Measurements from ENCODE around the gene CBX4. TPM values are rescaled to one million over a fixed set of nuclear protein-coding genes. Genes with fewer than 3 reads are reported as not detected.

The CBX4 gene
- total and polyA plus RNA-seq, 2 of the 4 experiments (the other 2 are of a cell fraction) = 3.2 to 9.4 TPM

DNA sequence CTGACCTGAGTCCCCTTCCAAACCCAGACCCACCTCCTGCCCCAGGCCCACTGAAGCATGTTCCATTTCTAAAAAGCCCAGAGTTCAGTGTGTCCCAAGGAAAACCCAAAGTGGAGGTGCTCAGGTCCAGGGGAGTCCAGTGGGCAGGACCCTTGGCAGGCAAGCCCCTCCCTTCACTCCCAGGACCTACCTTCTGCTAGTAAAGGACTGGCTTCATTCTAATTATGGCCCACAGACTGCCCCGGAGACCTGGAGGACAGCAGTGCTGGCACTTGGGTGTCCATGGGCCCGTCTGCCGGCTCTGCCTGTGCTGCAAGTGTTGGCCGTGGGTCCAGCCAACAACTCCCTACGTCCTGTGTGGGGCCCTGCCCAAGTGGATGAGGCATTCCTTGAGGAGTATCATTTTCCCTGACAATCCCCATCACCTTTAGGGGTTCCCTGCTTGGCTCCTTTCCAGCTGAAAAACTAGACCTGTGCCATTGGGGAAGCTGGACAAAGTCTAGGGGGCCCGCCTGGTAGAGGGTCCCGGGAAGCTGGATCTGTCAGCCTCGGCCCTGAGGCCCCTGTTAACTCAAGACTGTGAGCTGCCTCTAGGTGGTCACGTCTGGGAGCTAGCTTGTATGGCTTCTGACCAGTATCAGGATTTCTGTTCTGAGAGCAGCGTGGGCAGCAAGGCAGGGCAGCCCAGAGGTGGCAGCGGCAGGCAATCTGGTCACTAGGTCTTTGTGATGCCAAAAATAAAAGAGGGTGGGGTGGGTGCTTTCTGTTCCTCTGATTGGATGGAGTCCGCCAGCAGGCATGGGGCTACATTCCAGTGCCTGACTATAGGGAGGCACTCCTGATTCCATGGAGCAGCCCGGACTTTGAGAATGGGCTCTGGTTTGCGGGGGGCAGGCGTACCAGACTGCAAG lies 53.1 kb downstream of the CBX4 start:
- no peak overlapping the region for H4K91ac ChIP-seq (ENCODE audit: insufficient read depth, low read depth, low read length)
- H4K20me1 ChIP-seq (ENCODE audit: insufficient read depth, low read length) = 0 out of 2 replicates have a peak, but pooled peaks cover 5% of the 10 kb centered on the region
- H2AK5ac ChIP-seq (ENCODE audit: low read depth, low read length) = no peak overlapping the region
- ChIA-PET POLR2A (ENCODE audit: unreplicated experiment) (no interaction called here), CTCF (no interaction called here)
- H3K56ac ChIP-seq (ENCODE audit: extremely low read depth, insufficient read depth, low read length) = no peak overlapping the region
- no TSS peak for BruUV-seq (replicated peaks)
- no peak overlapping the region for H3K4ac ChIP-seq (ENCODE audit: low read depth, low read length)
- ATAC-seq (ENCODE audit: low read depth) (no peak), DNase-seq (no peak)
- H4K8ac ChIP-seq (ENCODE audit: low read depth in 2 of 2, low read length in 2 of 2) = no peak overlapping the region
- no peaks in the 10 kb centered on the region for H3K9me3 ChIP-seq (ENCODE audit: control insufficient read depth, insufficient read depth, low read length)
- no peak overlapping the region for H2BK5ac ChIP-seq (ENCODE audit: low read depth, low read length, poor library complexity, severe bottlenecking)
- H3K27ac ChIP-seq (ENCODE audit: insufficient read depth, low read length) = no peak overlapping the region
- no peak overlapping the region for H3K14ac ChIP-seq (replicated peaks; ENCODE audit: low read depth, low read length)
- H3K79me1 ChIP-seq (ENCODE audit: low read depth in 1 of 2, low read length in 2 of 2) = no peaks in the 10 kb centered on the region
- H3K4me1 ChIP-seq (ENCODE audit: control insufficient read depth, insufficient read depth, low read length) = no peaks in the 10 kb centered on the region; the same call in 1 of the 2 replicates
- H2BK20ac ChIP-seq (ENCODE audit: low read depth, low read length) = no peak overlapping the region
- dilution Hi-C loops (cut with HindIII; ENCODE audit: low sequenced_read_pairs, unreplicated experiment) = no loop called here
- 84% methylated on average over 5 of the region's 15 CpGs; no CpG with 5 or more reads in 1 of the 2 experiments for WGBS, 2 experiments (ENCODE audit: extremely low coverage in 2 of 2, insufficient read length in 1 of 2)
- H4K5ac ChIP-seq (ENCODE audit: low read depth, low read length) = no peak overlapping the region
- in situ Hi-C loops (cut with MboI; ENCODE audit: low sequenced_read_pairs) = loop anchor here (10.0 kb wide), 1 partner anchor 129 kb away; no protein-coding TSS in a partner anchor
- intact Hi-C loops (cut with micrococcal nuclease) = no loop called here
- no peak overlapping the region for H2AK9ac ChIP-seq (replicated peaks; ENCODE audit: low read depth, low read length, poor library complexity)
- H3K27me3 ChIP-seq (ENCODE audit: control insufficient read depth, insufficient read depth, low read length) = peaks cover 30% of the 10 kb centered on the region
- TF ChIP-seq MXI1 (IDR thresholded peaks at IDR 0.05; ENCODE audit: borderline replicate concordance, low read depth, low read length) = no peak
- TF ChIP-seq, protein P1, sequence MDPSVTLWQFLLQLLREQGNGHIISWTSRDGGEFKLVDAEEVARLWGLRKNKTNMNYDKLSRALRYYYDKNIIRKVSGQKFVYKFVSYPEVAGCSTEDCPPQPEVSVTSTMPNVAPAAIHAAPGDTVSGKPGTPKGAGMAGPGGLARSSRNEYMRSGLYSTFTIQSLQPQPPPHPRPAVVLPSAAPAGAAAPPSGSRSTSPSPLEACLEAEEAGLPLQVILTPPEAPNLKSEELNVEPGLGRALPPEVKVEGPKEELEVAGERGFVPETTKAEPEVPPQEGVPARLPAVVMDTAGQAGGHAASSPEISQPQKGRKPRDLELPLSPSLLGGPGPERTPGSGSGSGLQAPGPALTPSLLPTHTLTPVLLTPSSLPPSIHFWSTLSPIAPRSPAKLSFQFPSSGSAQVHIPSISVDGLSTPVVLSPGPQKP (IDR thresholded peaks at IDR 0.05; ENCODE audit: borderline replicate concordance, low read depth, low read length) = no peak
- no peak for TF ChIP-seq BHLHE40 (IDR thresholded peaks at IDR 0.05; ENCODE audit: low read depth, low read length)
- TF ChIP-seq, protein P2, sequence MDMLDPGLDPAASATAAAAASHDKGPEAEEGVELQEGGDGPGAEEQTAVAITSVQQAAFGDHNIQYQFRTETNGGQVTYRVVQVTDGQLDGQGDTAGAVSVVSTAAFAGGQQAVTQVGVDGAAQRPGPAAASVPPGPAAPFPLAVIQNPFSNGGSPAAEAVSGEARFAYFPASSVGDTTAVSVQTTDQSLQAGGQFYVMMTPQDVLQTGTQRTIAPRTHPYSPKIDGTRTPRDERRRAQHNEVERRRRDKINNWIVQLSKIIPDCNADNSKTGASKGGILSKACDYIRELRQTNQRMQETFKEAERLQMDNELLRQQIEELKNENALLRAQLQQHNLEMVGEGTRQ (IDR thresholded peaks at IDR 0.05; ENCODE audit: low read depth, low read length) = no peak
- TF ChIP-seq NFE2L2 (IDR thresholded peaks at IDR 0.05; ENCODE audit: low read depth, low read length) = no peak
- no peak for TF ChIP-seq CEBPB (IDR thresholded peaks at IDR 0.05; ENCODE audit: low read depth, low read length)
- no peak for TF ChIP-seq RFX5 (IDR thresholded peaks at IDR 0.05; ENCODE audit: low read depth, low read length)
- no peak for TF ChIP-seq POLR2A (IDR thresholded peaks at IDR 0.05; ENCODE audit: low read depth, low read length)
- TF ChIP-seq, protein P3, sequence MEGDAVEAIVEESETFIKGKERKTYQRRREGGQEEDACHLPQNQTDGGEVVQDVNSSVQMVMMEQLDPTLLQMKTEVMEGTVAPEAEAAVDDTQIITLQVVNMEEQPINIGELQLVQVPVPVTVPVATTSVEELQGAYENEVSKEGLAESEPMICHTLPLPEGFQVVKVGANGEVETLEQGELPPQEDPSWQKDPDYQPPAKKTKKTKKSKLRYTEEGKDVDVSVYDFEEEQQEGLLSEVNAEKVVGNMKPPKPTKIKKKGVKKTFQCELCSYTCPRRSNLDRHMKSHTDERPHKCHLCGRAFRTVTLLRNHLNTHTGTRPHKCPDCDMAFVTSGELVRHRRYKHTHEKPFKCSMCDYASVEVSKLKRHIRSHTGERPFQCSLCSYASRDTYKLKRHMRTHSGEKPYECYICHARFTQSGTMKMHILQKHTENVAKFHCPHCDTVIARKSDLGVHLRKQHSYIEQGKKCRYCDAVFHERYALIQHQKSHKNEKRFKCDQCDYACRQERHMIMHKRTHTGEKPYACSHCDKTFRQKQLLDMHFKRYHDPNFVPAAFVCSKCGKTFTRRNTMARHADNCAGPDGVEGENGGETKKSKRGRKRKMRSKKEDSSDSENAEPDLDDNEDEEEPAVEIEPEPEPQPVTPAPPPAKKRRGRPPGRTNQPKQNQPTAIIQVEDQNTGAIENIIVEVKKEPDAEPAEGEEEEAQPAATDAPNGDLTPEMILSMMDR (conservative IDR thresholded peaks at IDR 0.05; ENCODE audit: low read depth, low read length) = no peak
- TF ChIP-seq RCOR1 (IDR thresholded peaks at IDR 0.05; ENCODE audit: insufficient replicate concordance, low read length) = no peak
- TF ChIP-seq FOS (IDR thresholded peaks at IDR 0.05; ENCODE audit: low read depth, low read length) = no peak
- H3K9ac ChIP-seq (ENCODE audit: low read depth, low read length) = no peak overlapping the region
- H3K23ac ChIP-seq (ENCODE audit: low read depth, low read length) = no peak overlapping the region
- peak overlapping the region; percentile 10 for H2AFZ ChIP-seq (replicated peaks; ENCODE audit: low read length, poor library complexity)
- no peak overlapping the region for H2BK15ac ChIP-seq (ENCODE audit: low read depth, low read length)
- H2BK120ac ChIP-seq (ENCODE audit: low read depth, low read length) = no peak overlapping the region
- no peak overlapping the region for H3K4me2 ChIP-seq (ENCODE audit: low read depth, low read length)
- peaks cover 4% of the 10 kb centered on the region for H3K36me3 ChIP-seq (ENCODE audit: control insufficient read depth, insufficient read depth, low read length)
- no peaks in the 10 kb centered on the region for H3K9me1 ChIP-seq (ENCODE audit: insufficient read depth, low read length)
- H3K4me3 ChIP-seq (ENCODE audit: insufficient read depth, low read depth, low read length) = no peak overlapping the region
- no peak overlapping the region for H3K18ac ChIP-seq (ENCODE audit: low read depth, low read length)

Measured in IMR-90 (cell line).